Chondrocyte (in vitro differentiated cells): ENCODE measurements around the gene GPR161. TPM values are rescaled to one million over a fixed set of nuclear protein-coding genes. Genes with fewer than 3 reads are reported as not detected.

Experiments
- DNase-seq: peaks from one replicate; pipeline ENCODE4 v3.0.0; 2021; ENCODE audit warnings: mixed read lengths, low spot score
- H3K27ac Mint-ChIP-seq: one replicate; pipeline ENCODE4 v1.8.0; 2021; ENCODE audit warnings: mild to moderate bottlenecking, moderate library complexity, mixed read lengths; ENCODE audit not compliant: unreplicated experiment
- H3K27me3 Mint-ChIP-seq: 2 replicates; pipeline ENCODE4 v1.8.0; 2021; ENCODE audit warnings: low read depth, mixed read lengths
- H3K36me3 Mint-ChIP-seq: 2 replicates; pipeline ENCODE4 v1.8.0; 2021; ENCODE audit warnings: low read depth, mixed read lengths
- H3K4me1 Mint-ChIP-seq: 2 replicates; pipeline ENCODE4 v1.8.0; 2021; ENCODE audit warnings: low read depth, mild to moderate bottlenecking, mixed read lengths
- H3K4me3 Mint-ChIP-seq: one replicate; pipeline ENCODE4 v1.8.0; 2021; ENCODE audit warnings: mild to moderate bottlenecking, moderate library complexity, mixed read lengths; ENCODE audit not compliant: unreplicated experiment
- H3K9me3 Mint-ChIP-seq: 2 replicates; pipeline ENCODE4 v1.8.0; 2021; ENCODE audit warnings: low read depth, mixed read lengths
- CTCF ChIP-seq: fragments of 200-600 bp; sonication (generic); IDR thresholded peaks from 2 replicates; pipeline ENCODE4 v1.5.0; 2021; ENCODE audit warnings: antibody characterized with exemption, mild to moderate bottlenecking, moderate library complexity
- total RNA-seq: library from RNA; stranded (reverse); gene quantifications from 3 replicates; pipeline ENCODE4 v1.2.1, GENCODE V29; 2021

The GPR161 gene
- total RNA-seq, 1 donor from 2014 or later: 33.5 TPM

- Mint-ChIP-seq H3K9me3 (no peaks in the 10 kb centered on the region), H3K4me3 (no peak overlapping the region), H3K27me3 (no peaks in the 10 kb centered on the region), H3K36me3 (peaks cover 18% of the 10 kb centered on the region), H3K27ac (no peak overlapping the region), H3K4me1 (peaks cover 8% of the 10 kb centered on the region)
- no peak for DNase-seq
- no peak for TF ChIP-seq CTCF
Measured at GRCh38 chr1:168091720-168092550, 44.8 kb downstream of the GPR161 start.

- H3K27ac Mint-ChIP-seq: no peak overlapping the region
- H3K4me1 Mint-ChIP-seq: peaks cover 11% of the 10 kb centered on the region
- no peak for TF ChIP-seq CTCF
- H3K27me3 Mint-ChIP-seq: no peaks in the 10 kb centered on the region
- H3K4me3 Mint-ChIP-seq: no peak overlapping the region
- H3K36me3 Mint-ChIP-seq: peaks cover 14% of the 10 kb centered on the region
- no peaks in the 10 kb centered on the region for H3K9me3 Mint-ChIP-seq
- DNase-seq: no peak
Measured at GRCh38 chr1:168091063-168091462, 45.7 kb downstream of the GPR161 start.

GRCh38 chr1:168090395-168090794 is 46.3 kb downstream of the GPR161 start:
- TF ChIP-seq CTCF: no peak
- Mint-ChIP-seq H3K4me3 (no peak overlapping the region), H3K27me3 (no peaks in the 10 kb centered on the region), H3K9me3 (no peaks in the 10 kb centered on the region), H3K27ac (no peak overlapping the region), H3K36me3 (peaks cover 12% of the 10 kb centered on the region), H3K4me1 (peaks cover 13% of the 10 kb centered on the region)
- DNase-seq: no peak

GRCh38 chr1:168089979-168090337 is 46.8 kb downstream of the GPR161 start:
- peaks cover 9% of the 10 kb centered on the region for H3K36me3 Mint-ChIP-seq
- no peaks in the 10 kb centered on the region for H3K9me3 Mint-ChIP-seq
- H3K4me3 Mint-ChIP-seq: no peak overlapping the region
- no peaks in the 10 kb centered on the region for H3K27me3 Mint-ChIP-seq
- H3K27ac Mint-ChIP-seq: no peak overlapping the region
- no peak for TF ChIP-seq CTCF
- peaks cover 18% of the 10 kb centered on the region for H3K4me1 Mint-ChIP-seq
- no peak for DNase-seq

GRCh38 chr1:168089326-168089978 is 47.3 kb downstream of the GPR161 start:
- Mint-ChIP-seq H3K27ac (no peak overlapping the region), H3K36me3 (peaks cover 8% of the 10 kb centered on the region), H3K9me3 (no peaks in the 10 kb centered on the region), H3K4me3 (no peak overlapping the region), H3K27me3 (no peaks in the 10 kb centered on the region), H3K4me1 (peaks cover 23% of the 10 kb centered on the region)
- DNase-seq: no peak
- no peak for TF ChIP-seq CTCF
